Esophagus squamous epithelium (tissue), 4 donors: ENCODE results near the gene ATG4B.

Source experiments
- CTCF ChIP-seq, 6 experiments: fragments of 450-650 bp in 4 of 6; fragments of 200-600 bp in 2 of 6; sonication (generic) in 2 of 6; IDR thresholded peaks; one replicate each; pipeline ENCODE4 v1.5.1; 2016 to 2019; ENCODE audit warnings: antibody characterized with exemption in 6 of 6, mild to moderate bottlenecking in 4 of 6, moderate library complexity in 4 of 6
- POLR2A ChIP-seq, 4 donors: fragments of 450-650 bp; IDR thresholded peaks; one replicate each; pipeline ENCODE4 v1.6.1; 2017; ENCODE audit warnings: antibody characterized with exemption in 4 of 4, mild to moderate bottlenecking in 4 of 4, moderate library complexity in 3 of 4

DNA sequence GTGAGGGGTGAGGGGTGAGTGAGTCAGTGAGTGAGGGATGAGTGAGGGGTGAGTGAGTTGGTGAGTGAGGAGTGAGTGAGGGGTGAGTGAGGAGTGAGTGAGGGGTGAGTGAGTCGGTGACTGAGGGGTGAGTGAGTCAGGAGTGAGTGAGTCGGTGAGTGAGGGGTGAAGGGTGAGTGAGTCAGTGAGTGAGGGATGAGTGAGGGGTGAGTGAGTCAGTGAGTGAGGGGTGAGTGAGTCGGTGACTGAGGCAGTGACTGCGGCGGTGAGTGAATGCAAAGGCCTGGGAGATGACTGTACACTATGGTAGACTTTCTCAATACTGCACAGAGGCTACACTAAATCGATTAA, 17.1 kb upstream of the ATG4B start:
- TF ChIP-seq CTCF (IDR thresholded peaks at IDR 0.05): no peak
- TF ChIP-seq POLR2A (IDR thresholded peaks at IDR 0.05): no peak
